GM12872 (cell line): Measurements from ENCODE around the gene GAS2L2.

Experiments
- TF ChIP-seq, protein P1 (sequence below): IDR thresholded peaks from 3 replicates; pipeline ENCODE4 v1.5.1; 2011; ENCODE audit warnings: low read depth, mild to moderate bottlenecking, low read length, moderate library complexity; ENCODE audit not compliant: insufficient read depth

GAS2L2 gene

DNA sequence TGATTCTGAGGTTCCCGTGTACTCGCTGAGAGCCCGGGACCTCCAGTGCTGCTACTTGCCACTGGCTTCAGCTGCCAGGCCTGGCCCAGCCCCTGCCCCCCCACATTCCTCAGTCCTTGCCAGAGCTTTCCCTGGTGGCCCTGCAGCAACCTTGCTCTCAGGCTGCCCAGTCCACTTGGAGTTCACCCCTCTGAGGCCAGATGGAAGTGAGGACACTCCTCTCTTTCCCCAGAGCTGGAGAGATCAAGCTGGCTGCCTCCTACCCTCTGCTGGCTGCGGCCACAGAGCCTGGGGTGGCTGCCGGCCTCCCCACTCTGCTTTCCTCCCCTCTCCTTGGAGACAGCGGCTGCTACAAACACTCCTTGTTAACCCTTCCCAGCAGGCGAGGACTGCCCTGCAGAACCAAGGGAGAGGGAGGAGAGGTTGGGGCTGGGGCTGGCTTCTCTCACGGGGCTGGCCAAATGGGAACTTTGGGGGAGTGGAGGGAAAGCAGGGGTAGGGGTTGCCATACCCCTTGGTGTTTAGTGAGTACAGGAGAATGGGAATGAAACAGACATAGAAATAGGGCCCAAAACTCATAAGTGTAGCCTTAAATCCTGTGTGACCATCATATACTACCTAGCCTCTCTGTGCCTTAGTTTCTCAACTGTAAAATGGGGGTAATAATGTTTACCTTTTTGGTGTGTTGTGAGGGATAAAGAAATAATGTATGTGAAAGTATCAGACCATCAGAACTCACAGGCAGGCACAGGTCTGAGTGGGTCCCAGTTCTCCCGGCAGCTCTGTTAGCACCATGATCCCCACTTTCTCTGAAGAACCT, at the start of gene GAS2L2:
TSS of gene GAS2L2 (minus strand) at position 295 of the 820 bp plus-strand sequence. CDS start 389 bp downstream, outside the sequence.
- TF ChIP-seq, protein P1, sequence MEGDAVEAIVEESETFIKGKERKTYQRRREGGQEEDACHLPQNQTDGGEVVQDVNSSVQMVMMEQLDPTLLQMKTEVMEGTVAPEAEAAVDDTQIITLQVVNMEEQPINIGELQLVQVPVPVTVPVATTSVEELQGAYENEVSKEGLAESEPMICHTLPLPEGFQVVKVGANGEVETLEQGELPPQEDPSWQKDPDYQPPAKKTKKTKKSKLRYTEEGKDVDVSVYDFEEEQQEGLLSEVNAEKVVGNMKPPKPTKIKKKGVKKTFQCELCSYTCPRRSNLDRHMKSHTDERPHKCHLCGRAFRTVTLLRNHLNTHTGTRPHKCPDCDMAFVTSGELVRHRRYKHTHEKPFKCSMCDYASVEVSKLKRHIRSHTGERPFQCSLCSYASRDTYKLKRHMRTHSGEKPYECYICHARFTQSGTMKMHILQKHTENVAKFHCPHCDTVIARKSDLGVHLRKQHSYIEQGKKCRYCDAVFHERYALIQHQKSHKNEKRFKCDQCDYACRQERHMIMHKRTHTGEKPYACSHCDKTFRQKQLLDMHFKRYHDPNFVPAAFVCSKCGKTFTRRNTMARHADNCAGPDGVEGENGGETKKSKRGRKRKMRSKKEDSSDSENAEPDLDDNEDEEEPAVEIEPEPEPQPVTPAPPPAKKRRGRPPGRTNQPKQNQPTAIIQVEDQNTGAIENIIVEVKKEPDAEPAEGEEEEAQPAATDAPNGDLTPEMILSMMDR: no peak

DNA sequence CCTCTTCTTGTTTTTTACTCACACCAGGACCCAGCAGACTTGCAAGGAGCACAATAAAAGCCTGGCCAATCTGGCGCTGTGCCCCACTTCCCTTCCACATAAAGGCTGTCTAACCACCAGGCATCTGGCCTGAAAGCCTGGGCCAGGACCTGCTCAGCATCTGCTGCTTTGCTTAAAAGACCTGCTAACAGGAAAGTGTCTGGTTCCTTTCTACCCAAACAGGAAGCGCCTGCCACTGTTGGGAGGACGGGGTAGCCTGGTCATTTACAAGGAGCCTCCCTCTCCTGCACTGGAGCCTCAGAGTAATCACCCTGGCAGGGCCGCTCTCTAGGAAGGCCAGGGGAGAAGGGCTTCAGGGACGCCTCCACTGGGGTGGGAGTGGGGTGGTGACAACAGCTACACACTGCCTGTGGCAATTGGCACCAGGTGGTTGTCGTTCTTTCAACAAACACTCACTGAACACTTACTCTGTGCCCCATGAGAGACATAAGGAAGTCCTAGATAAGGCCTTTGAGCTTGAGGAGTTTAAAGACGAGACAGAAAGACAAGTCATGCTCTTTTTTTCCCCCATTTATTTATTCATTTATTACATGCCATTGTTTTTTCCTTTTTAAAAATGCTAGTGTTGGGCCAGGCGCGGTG, 48.7 kb upstream of the GAS2L2 start:
- TF ChIP-seq, protein P1: no peak

DNA sequence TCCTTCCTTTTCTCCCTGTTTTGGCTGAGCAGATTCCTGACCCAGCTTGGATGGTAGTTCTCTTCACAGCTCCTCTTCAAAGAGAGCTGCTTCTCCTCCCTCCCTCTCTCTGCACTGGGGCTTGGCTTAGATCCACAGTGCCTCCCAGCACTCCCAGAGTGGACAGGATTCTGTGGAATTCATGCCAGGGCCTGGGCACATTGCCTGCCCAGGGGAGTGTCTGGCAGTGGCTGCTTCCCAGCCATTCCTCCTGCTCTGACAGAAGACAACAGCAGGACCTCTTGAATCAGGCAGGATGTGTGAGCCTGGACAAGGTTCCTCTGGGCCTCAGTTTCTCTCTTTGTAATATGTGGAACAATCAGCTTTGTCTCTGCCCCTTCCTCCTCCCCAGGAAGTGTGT, 46.9 kb upstream of the GAS2L2 start:
- TF ChIP-seq, protein P1: no peak

DNA sequence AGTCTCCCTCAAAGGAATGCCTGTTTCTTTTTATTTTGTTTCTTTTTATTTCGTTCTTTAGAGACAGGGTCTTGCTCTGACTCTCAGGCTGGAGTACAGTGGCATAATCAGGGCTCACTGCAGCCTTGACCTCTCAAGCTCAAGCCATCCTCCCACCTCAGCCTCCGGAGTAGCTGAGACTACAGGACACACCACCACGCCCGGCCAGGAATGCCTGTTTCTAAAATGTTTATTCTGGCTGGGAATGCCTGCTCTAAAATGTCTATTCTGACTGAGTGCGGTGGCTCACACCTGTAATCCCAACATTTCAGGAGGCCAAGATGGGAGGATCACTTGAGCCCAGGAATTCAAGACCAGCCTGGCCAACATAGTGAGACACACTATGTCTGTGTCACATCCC, 44.9 kb upstream of the GAS2L2 start:
- TF ChIP-seq, protein P1: no peak

DNA sequence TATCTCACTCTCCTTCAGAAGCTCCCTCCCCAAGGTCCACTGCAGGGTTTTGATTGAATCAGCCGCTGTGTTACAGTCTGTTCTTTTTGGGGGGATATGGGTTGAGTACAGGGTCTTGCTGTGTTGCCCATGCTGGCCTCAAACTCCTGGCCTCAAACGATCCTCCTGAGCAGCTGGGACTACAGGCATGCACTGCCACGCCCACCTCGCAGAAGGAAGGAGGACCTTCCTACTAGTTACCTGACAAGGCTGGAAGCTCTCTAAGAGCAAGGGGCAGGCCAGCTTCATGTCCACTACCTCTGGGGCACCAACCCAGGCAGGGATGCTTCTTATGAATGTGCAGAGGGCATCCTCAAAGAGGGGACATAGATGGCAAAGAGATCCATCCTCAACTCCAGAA, 44.3 kb upstream of the GAS2L2 start:
- TF ChIP-seq, protein P1: no peak

DNA sequence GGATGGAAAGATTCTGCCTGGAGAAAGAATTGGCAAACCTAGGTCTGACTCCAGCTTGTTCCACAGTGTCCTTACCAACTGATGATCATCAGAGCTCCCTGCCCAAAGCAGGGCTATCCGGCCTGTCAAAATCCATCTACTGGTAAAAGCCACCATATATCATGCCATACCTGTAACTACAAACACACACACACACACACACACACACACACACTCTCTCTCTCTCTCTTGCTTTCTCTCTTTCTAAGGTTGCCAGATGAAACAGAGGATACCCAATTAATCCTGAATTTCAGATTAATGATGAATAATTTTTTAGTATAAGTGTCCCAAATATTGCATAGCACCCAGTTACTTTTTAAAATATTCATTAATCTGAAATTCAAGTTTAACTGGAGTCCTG, 43.9 kb upstream of the GAS2L2 start:
- TF ChIP-seq, protein P1: no peak

DNA sequence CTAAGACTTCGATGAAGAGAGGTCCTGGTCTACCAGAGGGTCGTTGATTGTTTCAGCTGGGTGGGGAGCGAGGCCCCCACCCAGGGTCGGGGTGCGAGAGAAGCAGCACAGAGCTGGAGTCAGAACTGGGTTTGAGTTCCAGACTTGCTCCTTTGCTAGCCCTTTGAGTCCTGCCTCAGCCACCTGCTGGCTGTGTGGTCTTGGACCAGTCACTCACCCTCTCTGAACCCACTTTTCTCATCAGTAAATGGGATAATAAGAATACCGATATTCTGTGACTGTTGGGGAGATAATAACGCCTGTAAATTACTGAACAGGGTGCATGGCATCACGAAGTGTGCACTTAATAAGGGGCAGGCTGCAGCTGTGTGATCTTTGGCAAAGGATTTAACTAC, 42.8 kb upstream of the GAS2L2 start:
- TF ChIP-seq, protein P1: no peak
